ENCODE measurements around the gene MMEL1.

Gene MMEL1

GRCh38 chr1:2544093-2544874 is 88.5 kb downstream of the MMEL1 start:
- in situ Hi-C loops (cut with HindIII; ENCODE audit: low pct_ligation_motif_present, low sequenced_read_pairs) = no loop called here
- Histone ChIP-seq H3K36me3 (replicated peaks) (no peaks in the 10 kb centered on the region), H3K27ac (peak overlapping the region; percentile 2), H3K27me3 (replicated peaks) (no peaks in the 10 kb centered on the region), H3K4me3 (ENCODE audit: low read depth, low read length) (no peak overlapping the region)
- no peak for DNase-seq
- no peak for TF ChIP-seq CTCF (IDR thresholded peaks at IDR 0.05; ENCODE audit: low read depth, low read length, missing control alignments)

- no peak overlapping the region for H3K4me3 ChIP-seq (ENCODE audit: low read depth, low read length)
- peak; percentile 3 for TF ChIP-seq CTCF (IDR thresholded peaks at IDR 0.05; ENCODE audit: low read depth, low read length, missing control alignments)
- DNase-seq = no peak
- in situ Hi-C loops (cut with HindIII; ENCODE audit: low pct_ligation_motif_present, low sequenced_read_pairs) = no loop called here
- no peaks in the 10 kb centered on the region for H3K27me3 ChIP-seq (replicated peaks)
- no peaks in the 10 kb centered on the region for H3K36me3 ChIP-seq (replicated peaks)
- peak overlapping the region; percentile 2 for H3K27ac ChIP-seq
Measured at GRCh38 chr1:2543543-2544092, 89.2 kb downstream of the MMEL1 start.

GRCh38 chr1:2542246-2542915 is 90.4 kb downstream of the MMEL1 start:
- H3K36me3 ChIP-seq (replicated peaks) = no peaks in the 10 kb centered on the region
- in situ Hi-C loops (cut with HindIII; ENCODE audit: low pct_ligation_motif_present, low sequenced_read_pairs) = no loop called here
- H3K27me3 ChIP-seq (replicated peaks) = no peaks in the 10 kb centered on the region
- no peak for DNase-seq
- no peak for TF ChIP-seq CTCF (IDR thresholded peaks at IDR 0.05; ENCODE audit: low read depth, low read length, missing control alignments)
- H3K27ac ChIP-seq = no peak overlapping the region
- H3K4me3 ChIP-seq (ENCODE audit: low read depth, low read length) = no peak overlapping the region

- Histone ChIP-seq H3K4me3 (ENCODE audit: low read depth, low read length) (no peak overlapping the region), H3K36me3 (replicated peaks) (no peaks in the 10 kb centered on the region), H3K27me3 (replicated peaks) (no peaks in the 10 kb centered on the region), H3K27ac (no peak overlapping the region)
- no peak for TF ChIP-seq CTCF (IDR thresholded peaks at IDR 0.05; ENCODE audit: low read depth, low read length, missing control alignments)
- no peak for DNase-seq
- in situ Hi-C loops (cut with HindIII; ENCODE audit: low pct_ligation_motif_present, low sequenced_read_pairs) = no loop called here
Measured at GRCh38 chr1:2541619-2542245, 91.1 kb downstream of the MMEL1 start.

GRCh38 chr1:2540816-2541492 is 91.9 kb downstream of the MMEL1 start:
- Histone ChIP-seq H3K36me3 (replicated peaks) (no peaks in the 10 kb centered on the region), H3K27ac (no peak overlapping the region), H3K27me3 (replicated peaks) (no peaks in the 10 kb centered on the region), H3K4me3 (ENCODE audit: low read depth, low read length) (no peak overlapping the region)
- in situ Hi-C loops (cut with HindIII; ENCODE audit: low pct_ligation_motif_present, low sequenced_read_pairs) = no loop called here
- no peak for DNase-seq
- no peak for TF ChIP-seq CTCF (IDR thresholded peaks at IDR 0.05; ENCODE audit: low read depth, low read length, missing control alignments)

Measured in brain microvascular endothelial cell (primary cell).